K562 (cell line): ENCODE data around the gene NT5DC2. TPM values are rescaled to one million over a fixed set of nuclear protein-coding genes. Genes with fewer than 3 reads are reported as not detected.

Source experiments
- ATF1 ChIP-seq, 2 experiments: fragments of 450-650 bp in 1 of 2; IDR thresholded peaks; 2 replicates each; pipeline ENCODE4 v1.6.1; 2016; ENCODE audit warnings: missing compliant biosample characterization in 1 of 2, missing genetic modification characterization in 1 of 2
- CBFA2T3 ChIP-seq: fragments of 450-650 bp; IDR thresholded peaks from 2 replicates; pipeline ENCODE4 v1.6.1; 2017
- CXXC5 ChIP-seq: fragments of 250-450 bp; sonication (Bioruptor Pico); IDR thresholded peaks from 2 replicates; pipeline ENCODE4 v1.8.0; 2022; ENCODE audit warnings: inconsistent platforms, mild to moderate bottlenecking, moderate library complexity
- DPF2 ChIP-seq: fragments of 450-650 bp; IDR thresholded peaks from 2 replicates; pipeline ENCODE4 v1.6.1; 2016
- ETV5 ChIP-seq: sonication (generic); formaldehyde crosslinking; IDR thresholded peaks from 2 replicates; pipeline ENCODE4 v1.4.0; 2020; ENCODE audit warnings: low read depth, mild to moderate bottlenecking, missing genetic modification reagents
- FUS ChIP-seq: fragments of 200-400 bp; formaldehyde crosslinking; optimal IDR thresholded peaks from 2 replicates; pipeline ENCODE3; 2017; ENCODE audit warnings: low read depth, low read length
- MNT ChIP-seq, 2 experiments: fragments of 450-650 bp; conservative IDR thresholded peaks; 2 replicates each; pipeline ENCODE4 v1.6.1; 2017; ENCODE audit warnings: mild to moderate bottlenecking in 2 of 2, moderate library complexity in 2 of 2
- POLR2A ChIP-seq: fragments of 450-650 bp; conservative IDR thresholded peaks from 2 replicates; pipeline ENCODE4 v1.6.1; 2016
- RBM25 ChIP-seq: fragments of 200-400 bp; formaldehyde crosslinking; IDR thresholded peaks from 2 replicates; pipeline ENCODE4 v1.6.1; 2018; ENCODE audit warnings: low read length, low read depth, moderate library complexity; ENCODE audit not compliant: severe bottlenecking
- TCF7L2 ChIP-seq: fragments of 150-350 bp; IDR thresholded peaks from 2 replicates; pipeline ENCODE4 v1.6.1; 2016; ENCODE audit warnings: low read depth, mild to moderate bottlenecking, low read length, moderate library complexity
- ZC3H4 ChIP-seq: sonication (generic); formaldehyde crosslinking; IDR thresholded peaks from 2 replicates; pipeline ENCODE4 v1.9.0; 2021; ENCODE audit warnings: missing genetic modification reagents, borderline replicate concordance
- polyA plus RNA-seq, 8 experiments: library from polyadenylated mRNA; depleted of rRNA in 4 of 8; stranded (reverse) in 5 of 8; unstranded in 3 of 8; fragments of >200 nt; fragmentation: Nextera tagmentation in 2 of 8; fragmentation: Illumina TruSeq in 1 of 8; extraction: Ambion mirVana in 2 of 8; extraction: Trizol in 1 of 8; gene quantifications; 2 replicates each; pipeline versions ENCODE4 v1.2.1 to v1.2.3, GENCODE V29; 2011 to 2014; ENCODE audit warnings: inconsistent platforms in 1 of 8, missing spikeins in 1 of 8
- total RNA-seq, 7 experiments: library from RNA; depleted of rRNA in 6 of 7; stranded (reverse); fragments of >200 nt in 6 of 7; fragmentation: Illumina TruSeq in 2 of 7; extraction: Trizol in 2 of 7; gene quantifications; 2 replicates each; pipeline versions ENCODE4 v1.2.1 to v1.2.3, GENCODE V29; 2011 to 2021; ENCODE audit warnings: low replicate concordance in 1 of 7
- TF ChIP-seq, protein P1 (sequence below): fragments of 250-450 bp; sonication (Bioruptor Pico); IDR thresholded peaks from 2 replicates; pipeline ENCODE4 v1.4.0; 2020; ENCODE audit warnings: mild to moderate bottlenecking, moderate library complexity
- TF ChIP-seq, protein P2 (sequence below): fragments of 450-650 bp; IDR thresholded peaks from 2 replicates; pipeline ENCODE4 v1.6.1; 2018; ENCODE audit not compliant: partially characterized antibody

Gene NT5DC2
- total and polyA plus RNA-seq, 9 of the 15 experiments (the other 6 are each of a cell fraction or from before 2014, with no cell fraction given), result 25.6 to 168 (median 122) TPM

DNA sequence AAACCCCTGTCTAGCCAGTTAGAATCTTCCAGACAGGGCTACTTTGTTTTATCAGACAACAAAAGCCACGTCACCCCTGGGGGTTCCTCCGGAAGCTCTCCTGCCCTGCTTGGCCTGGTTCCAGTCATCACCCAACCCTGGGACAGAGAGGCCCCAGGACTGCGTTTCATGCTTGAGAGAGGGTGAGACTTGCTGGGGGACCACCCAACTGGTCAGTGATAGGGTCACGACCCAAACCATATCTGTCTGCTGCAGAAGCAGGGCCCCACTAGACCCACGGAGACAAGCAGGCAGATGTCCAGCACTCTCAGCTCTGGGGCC is 1.2 kb downstream of the NT5DC2 start (continued):
- 0 out of 2 replicates have a peak, but pooled peaks have one; percentile 35 for TF ChIP-seq TCF7L2
- no peak for TF ChIP-seq ATF1 (CRISPR knock-in tag; IDR thresholded peaks at IDR 0.05)
- TF ChIP-seq ATF1 (tag; IDR thresholded peaks at IDR 0.05), result peak; percentile 70
- peak; percentile 67 for TF ChIP-seq DPF2
- TF ChIP-seq CBFA2T3, result peak; percentile 80
- peak; percentile 66 for TF ChIP-seq POLR2A
- peak; percentile 33; the same call in 1 of the 2 replicates for TF ChIP-seq ETV5 (CRISPR knock-in tag)
- TF ChIP-seq ZC3H4 (CRISPR knock-in tag), result no peak
- TF ChIP-seq, protein P1, sequence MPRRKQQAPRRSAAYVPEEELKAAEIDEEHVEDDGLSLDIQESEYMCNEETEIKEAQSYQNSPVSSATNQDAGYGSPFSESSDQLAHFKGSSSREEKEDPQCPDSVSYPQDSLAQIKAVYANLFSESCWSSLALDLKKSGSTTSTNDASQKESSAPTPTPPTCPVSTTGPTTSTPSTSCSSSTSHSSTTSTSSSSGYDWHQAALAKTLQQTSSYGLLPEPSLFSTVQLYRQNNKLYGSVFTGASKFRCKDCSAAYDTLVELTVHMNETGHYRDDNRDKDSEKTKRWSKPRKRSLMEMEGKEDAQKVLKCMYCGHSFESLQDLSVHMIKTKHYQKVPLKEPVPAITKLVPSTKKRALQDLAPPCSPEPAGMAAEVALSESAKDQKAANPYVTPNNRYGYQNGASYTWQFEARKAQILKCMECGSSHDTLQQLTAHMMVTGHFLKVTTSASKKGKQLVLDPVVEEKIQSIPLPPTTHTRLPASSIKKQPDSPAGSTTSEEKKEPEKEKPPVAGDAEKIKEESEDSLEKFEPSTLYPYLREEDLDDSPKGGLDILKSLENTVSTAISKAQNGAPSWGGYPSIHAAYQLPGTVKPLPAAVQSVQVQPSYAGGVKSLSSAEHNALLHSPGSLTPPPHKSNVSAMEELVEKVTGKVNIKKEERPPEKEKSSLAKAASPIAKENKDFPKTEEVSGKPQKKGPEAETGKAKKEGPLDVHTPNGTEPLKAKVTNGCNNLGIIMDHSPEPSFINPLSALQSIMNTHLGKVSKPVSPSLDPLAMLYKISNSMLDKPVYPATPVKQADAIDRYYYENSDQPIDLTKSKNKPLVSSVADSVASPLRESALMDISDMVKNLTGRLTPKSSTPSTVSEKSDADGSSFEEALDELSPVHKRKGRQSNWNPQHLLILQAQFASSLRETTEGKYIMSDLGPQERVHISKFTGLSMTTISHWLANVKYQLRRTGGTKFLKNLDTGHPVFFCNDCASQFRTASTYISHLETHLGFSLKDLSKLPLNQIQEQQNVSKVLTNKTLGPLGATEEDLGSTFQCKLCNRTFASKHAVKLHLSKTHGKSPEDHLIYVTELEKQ, result no peak
- peak; percentile 35 for TF ChIP-seq CXXC5 (CRISPR knock-in tag)
- no peak for TF ChIP-seq RBM25
- TF ChIP-seq FUS, result no peak
- TF ChIP-seq, protein P2, sequence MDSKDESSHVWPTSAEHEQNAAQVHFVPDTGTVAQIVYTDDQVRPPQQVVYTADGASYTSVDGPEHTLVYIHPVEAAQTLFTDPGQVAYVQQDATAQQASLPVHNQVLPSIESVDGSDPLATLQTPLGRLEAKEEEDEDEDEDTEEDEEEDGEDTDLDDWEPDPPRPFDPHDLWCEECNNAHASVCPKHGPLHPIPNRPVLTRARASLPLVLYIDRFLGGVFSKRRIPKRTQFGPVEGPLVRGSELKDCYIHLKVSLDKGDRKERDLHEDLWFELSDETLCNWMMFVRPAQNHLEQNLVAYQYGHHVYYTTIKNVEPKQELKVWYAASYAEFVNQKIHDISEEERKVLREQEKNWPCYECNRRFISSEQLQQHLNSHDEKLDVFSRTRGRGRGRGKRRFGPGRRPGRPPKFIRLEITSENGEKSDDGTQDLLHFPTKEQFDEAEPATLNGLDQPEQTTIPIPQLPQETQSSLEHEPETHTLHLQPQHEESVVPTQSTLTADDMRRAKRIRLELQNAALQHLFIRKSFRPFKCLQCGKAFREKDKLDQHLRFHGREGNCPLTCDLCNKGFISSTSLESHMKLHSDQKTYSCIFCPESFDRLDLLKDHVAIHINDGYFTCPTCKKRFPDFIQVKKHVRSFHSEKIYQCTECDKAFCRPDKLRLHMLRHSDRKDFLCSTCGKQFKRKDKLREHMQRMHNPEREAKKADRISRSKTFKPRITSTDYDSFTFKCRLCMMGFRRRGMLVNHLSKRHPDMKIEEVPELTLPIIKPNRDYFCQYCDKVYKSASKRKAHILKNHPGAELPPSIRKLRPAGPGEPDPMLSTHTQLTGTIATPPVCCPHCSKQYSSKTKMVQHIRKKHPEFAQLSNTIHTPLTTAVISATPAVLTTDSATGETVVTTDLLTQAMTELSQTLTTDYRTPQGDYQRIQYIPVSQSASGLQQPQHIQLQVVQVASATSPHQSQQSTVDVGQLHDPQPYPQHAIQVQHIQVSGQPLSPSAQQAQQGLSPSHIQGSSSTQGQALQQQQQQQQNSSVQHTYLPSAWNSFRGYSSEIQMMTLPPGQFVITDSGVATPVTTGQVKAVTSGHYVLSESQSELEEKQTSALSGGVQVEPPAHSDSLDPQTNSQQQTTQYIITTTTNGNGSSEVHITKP, result peak; percentile 94
- peak in 1 of 2 experiments; percentile 52; a peak in 1 of 4 replicates for TF ChIP-seq MNT (conservative IDR thresholded peaks at IDR 0.05)
